CD4-positive, alpha-beta T cell treated with Interleukin-2 at 100 ng/mL for 4 hours (primary cell): ENCODE data around the gene OTOP2.

Source experiments
- DNase-seq: peaks from one replicate; pipeline ENCODE4 v3.0.0-alpha.2; 2020; ENCODE audit warnings: low spot score

OTOP2 gene

DNA sequence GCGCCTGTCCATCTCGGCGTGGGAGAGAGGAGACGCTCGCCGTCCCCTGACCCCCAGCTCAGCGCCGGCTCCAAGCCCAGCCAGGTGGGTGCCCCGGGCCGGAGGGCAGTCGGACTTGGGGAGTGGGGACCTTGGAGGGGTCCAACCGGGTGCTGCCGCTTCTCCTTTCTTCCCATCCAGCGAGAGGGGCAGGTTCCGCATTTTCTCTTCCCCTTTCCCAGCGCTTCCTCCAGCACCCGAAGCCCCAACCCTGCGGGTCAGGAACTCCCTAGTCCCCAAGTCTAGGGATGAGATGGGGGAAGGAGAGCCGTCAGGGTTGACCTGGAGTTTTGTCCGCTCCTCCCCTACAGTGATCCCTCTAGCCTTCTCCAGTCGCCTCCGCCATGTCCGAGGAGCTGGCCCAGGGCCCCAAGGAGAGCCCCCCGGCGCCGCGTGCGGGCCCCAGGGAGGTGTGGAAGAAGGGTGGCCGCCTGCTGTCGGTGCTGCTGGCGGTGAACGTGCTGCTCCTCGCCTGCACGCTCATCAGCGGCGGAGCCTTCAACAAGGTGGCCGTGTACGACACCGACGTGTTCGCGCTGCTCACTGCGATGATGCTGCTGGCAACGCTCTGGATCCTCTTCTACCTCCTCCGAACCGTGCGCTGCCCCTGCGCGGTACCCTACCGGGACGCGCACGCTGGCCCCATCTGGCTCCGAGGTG is at the start of gene OTOP2:
OTOP2 (plus strand) TSS at position 24 of the 699 bp plus-strand sequence; CDS start at position 384, 360 bp downstream.
- no peak for DNase-seq

- DNase-seq = no peak
Observed at GRCh38 chr17:74874615-74875037, 49.4 kb upstream of the OTOP2 start.

DNA sequence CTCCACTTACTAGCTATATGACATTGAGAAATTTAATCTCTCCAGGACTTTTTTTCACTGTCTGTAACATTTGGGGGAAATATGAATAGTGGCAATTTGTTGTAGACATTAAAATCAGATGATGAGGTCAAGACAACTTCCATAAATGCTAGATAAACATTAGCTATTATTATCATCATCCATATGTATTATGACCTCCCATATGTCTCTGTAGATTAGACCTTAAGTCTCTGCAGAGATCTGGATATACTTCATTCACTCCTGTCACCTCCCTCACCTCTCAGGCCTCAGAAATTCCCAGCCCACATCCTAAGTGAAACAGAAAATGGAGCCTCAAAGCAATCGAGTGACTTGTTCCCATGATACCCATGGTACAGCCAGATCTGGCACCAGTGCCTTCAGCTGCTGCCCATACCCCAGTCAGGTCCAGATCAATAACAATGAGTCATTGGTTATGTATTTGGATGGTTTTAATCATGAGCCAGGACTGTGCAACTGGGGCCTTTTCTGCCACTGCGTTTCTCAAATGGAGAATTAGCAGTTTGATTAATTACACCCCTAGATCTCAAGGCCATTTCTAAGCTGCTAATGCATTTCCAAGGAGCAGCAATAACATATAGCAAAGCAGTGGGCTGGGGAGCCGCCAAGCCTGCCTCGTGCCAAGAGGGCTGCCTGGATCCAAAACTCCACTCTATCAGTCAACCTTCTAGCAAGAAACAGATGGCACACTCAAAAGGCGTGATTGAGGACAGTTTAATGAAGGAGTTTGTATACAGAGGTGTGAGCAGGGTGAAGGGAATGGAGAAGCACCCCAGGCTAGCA is 48.7 kb upstream of the OTOP2 start:
- no peak for DNase-seq

DNA sequence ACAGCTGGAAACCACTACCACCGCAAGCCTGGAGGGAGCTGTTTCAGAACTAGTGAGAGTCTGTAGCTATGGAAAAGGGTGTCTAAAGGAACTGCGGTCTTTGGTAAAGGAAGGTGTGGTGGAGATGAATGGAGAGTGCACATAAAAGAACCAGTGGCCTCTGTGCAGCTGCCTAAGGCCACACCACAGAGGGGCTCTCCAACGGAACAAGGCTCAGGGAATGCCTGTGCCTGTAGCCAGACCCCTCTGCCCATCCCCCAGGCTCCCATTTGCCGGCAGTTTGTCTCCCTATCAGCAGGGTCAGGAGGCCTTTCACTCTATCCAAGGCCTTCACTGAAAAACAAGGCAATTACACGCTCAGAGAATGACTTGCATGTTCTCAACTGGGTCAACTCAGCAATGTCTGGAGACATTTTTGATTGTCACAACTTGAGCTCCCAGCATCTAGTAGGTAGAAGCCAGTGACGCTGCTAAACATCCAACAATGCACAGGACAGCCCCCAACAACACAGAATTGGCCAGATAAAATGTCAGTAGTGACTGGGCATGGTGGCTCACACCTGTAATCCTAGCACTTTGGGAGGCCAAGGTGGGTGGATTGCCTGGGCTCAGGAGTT is 48.0 kb upstream of the OTOP2 start:
- DNase-seq = no peak

DNA sequence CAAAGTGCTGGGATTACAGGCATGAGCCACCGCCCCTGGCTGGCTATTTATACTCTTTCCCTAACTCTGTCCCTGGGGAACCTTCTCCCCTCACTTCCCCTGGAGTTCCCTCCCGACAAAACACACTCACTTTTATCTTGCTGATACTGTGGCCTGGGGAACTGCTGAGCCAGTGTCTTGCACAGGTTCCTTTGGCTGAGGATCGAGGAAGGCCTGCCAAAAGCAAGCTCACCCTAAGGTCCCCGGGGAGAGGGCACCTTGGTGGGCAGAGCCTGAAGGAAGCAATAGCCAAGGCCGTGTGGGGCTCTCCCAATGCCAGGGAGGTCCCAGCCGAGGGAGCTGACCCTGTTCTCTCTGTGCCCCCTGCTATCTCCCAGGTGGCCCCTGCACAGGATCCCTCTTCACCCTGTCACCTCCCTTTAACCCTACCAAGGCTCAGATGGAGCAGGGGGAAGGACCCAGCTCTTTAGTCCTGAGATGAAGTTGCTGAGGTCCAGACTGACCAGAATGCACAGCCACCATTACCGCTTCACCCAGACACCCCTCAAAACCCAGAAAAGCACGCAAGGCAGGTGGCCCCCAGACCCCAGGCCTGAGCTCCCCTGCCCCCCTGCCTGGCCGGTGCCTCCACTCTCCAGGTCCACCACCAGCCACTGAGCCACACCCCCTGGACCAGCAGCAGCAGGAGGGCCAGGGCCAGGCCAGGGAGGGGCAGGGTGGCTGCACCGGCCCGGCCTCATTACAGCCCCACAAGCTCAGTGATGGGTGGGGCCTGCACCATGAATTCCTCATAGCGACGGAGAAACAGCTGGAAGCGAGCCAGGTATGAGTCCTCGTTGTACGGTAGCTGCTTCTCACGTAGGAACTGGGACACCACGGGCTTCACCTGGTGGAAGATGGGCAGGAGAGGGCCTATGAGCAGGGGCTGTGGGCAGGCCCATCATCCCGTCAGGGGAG is 46.2 kb upstream of the OTOP2 start:
- no peak for DNase-seq

- no peak for DNase-seq
Observed at GRCh38 chr17:74878658-74879057, 45.4 kb upstream of the OTOP2 start.

- no peak for DNase-seq
Observed at GRCh38 chr17:74879308-74879707, 44.8 kb upstream of the OTOP2 start.

- DNase-seq = no peak
Observed at GRCh38 chr17:74881073-74881472, 43.0 kb upstream of the OTOP2 start.

DNA sequence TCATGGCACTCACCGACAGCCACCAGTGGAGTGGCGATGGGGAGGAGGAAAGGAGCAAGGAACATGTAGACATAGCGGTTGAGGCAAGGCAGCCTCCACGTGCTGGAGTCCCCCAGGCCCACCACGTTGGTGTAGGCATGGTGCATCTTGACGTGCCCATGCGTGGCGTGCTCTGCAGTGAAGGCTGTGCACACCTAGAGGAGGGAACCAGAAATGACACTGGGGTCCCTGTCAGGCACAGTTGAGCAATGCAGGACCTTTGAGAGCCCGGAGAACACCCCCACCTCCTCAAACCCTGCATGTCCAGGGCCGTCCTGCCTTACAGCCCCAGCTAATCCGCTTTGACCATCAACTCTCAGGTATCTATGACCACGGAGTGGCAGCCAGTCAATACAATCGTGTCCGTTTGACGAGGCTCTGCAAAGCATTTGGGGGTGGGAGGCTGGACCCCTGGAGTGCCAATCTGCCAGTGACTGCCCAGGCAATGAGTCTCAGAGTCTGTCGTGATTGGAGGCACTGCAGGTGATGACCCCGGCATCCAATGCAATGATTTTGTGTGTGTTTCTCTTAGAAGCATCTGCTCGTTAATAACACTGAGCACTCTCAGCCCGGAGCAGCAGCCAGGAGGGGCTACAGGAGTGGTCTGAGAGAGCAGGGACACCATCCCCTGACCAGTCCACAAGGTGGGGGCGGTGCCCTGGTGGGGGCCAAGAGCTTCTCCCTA is 41.4 kb upstream of the OTOP2 start:
- DNase-seq = no peak

- no peak for DNase-seq
Observed at GRCh38 chr17:74883241-74883745, 40.8 kb upstream of the OTOP2 start.

DNA sequence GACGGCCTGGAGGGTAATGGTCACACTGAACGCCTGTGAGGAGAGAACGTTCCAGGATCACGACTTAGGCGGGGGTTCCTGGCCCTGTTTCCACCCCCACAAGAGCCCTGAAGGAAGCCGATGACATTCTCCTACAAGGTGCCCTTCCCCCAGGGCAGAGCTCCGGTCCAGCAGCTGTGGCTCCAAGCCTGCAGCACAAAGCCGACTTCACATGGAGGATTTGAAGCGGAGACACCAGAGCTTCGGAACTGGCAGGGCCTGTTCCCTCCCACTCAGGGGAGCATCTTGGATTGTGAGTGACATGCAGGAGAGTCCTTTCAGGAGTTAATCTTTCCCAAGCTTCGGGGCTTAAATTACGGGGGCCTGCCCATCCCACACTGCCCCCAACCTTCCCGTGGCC is 35.6 kb upstream of the OTOP2 start:
- no peak for DNase-seq

DNA sequence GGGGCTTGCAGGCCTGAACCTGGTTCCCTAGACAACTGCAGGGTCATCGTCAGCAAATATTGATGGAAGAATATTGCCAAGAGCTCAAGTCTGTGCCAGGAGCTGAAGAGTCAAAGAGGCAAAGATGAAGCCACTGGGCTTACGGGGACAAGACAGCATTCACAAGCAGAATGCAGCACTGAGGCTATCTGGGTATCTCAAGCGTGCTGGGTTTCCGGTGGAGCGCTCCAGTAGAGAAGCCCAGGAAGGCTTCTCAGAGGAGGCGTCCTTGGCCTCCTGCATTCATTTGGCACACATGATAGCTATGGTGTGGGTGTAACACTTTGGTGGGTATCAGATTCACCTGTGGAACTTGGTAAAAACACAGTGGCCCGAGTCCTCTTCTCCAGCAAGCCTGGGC is 33.5 kb upstream of the OTOP2 start:
- no peak for DNase-seq

GRCh38 chr17:74892013-74892841 is 31.8 kb upstream of the OTOP2 start:
- DNase-seq = no peak

- no peak for DNase-seq
Observed at GRCh38 chr17:74892974-74893911, 30.8 kb upstream of the OTOP2 start, which contains the start of gene FADS6. Gene FADS6, minus strand, starts transcription at chr17:74893633. Its CDS starts 38 bp downstream, at chr17:74893595.

GRCh38 chr17:74893936-74894671 is 30.0 kb upstream of the OTOP2 start:
- no peak for DNase-seq

GRCh38 chr17:74898376-74898946 is 25.6 kb upstream of the OTOP2 start:
- no peak for DNase-seq

GRCh38 chr17:74900208-74900607 is 23.9 kb upstream of the OTOP2 start:
- no peak for DNase-seq
